GM19395 (cell line): ENCODE data around the gene LCE1A.

Source experiments
- ATAC-seq: cut with Tn5 transposase; IDR thresholded peaks from one replicate; pipeline ENCODE4 v1.9.1; 2021; ENCODE audit warnings: mild to moderate bottlenecking, moderate library complexity; ENCODE audit not compliant: unreplicated experiment

LCE1A gene

DNA sequence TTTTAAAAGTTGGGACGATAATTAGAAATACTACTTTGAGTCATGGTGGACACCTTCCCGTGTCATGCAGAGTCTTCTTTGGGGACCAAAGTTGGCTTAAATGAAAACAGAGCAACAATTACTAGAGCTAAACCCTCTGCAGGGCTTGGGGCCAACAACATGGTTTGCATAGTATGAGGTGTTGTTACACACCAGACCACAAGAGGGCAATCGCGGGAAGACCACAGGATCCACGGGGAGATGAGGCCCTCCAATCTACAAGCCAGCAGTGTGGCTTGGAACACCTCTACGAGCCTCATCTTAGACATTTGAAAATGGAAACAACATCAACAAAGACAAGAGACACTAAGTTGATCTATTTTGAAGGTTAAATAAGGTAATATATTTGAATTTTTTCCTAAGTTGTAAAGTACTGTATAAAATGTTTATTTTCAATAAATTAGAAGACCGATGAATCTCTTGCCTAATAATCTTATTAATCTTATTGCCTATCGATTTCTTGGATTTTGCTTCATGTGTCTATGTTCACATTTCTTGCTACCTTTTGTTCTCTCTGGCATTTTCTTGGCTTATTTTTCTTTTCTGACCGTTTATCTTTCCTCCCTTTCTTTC lies 42.6 kb downstream of the LCE1A start:
- ATAC-seq = no peak

- ATAC-seq = no peak
These were observed 43.8 kb downstream of the LCE1A start for GRCh38 chr1:152870831-152871730.

GRCh38 chr1:152871731-152872126 lies 44.5 kb downstream of the LCE1A start:
- ATAC-seq = no peak

DNA sequence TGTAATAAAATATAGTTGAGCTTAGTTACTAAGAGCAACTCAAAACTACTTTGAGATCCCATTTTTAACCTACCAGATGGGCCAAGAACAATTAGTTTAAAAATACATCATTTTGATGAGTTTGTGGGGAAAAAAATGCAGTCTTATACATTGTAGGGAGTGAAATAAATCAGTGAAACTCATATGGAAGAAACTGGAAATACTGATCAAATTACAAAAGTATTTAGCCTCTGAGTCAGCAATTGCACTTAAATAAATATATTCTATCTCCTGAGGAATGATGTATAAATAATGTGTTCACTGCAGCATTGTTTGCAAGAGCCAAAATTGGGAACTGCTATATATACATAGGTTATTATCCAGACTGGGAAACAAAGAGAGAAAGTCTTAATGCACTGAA lies 46.2 kb downstream of the LCE1A start:
- no peak for ATAC-seq

GRCh38 chr1:152876827-152877226 lies 49.6 kb downstream of the LCE1A start:
- no peak for ATAC-seq
